ENCODE data around the gene ZNF827. TPM values are rescaled to one million over a fixed set of nuclear protein-coding genes. Genes with fewer than 3 reads are reported as not detected.

Gene ZNF827
- polyA plus RNA-seq, 1 donor (not counting 4 experiments of a cell fraction or from before 2014, with no cell fraction given), result 4.7 TPM

GRCh38 chr4:145776208-145776607 is 162.4 kb downstream of the ZNF827 start:
- Histone ChIP-seq H3K4me3 (ENCODE audit: control insufficient read depth in 2 of 3, extremely low read depth in 1 of 3, insufficient read depth in 2 of 3, low read depth in 1 of 3, low read length in 3 of 3) (no peak overlapping the region), H3K9me3 (ENCODE audit: control insufficient read depth, low read depth, low read length) (no peaks in the 10 kb centered on the region), H3K27me3 (ENCODE audit: control insufficient read depth, extremely low read depth, insufficient read depth, low read length) (no peaks in the 10 kb centered on the region), H3K36me3 (ENCODE audit: control insufficient read depth in 2 of 2, extremely low read depth in 1 of 2, insufficient read depth in 2 of 2, low read length in 2 of 2) (peaks cover 6 to 11% of the 10 kb centered on the region in 2 experiments), H4K20me1 (ENCODE audit: control insufficient read depth, extremely low read depth, insufficient read depth, low read length) (no peaks in the 10 kb centered on the region), H3K4me2 (ENCODE audit: control insufficient read depth, extremely low read depth, insufficient read depth, low read depth, low read length) (no peak overlapping the region), H3K27ac (ENCODE audit: control insufficient read depth, insufficient read depth, low read length) (no peak overlapping the region), H2AFZ (ENCODE audit: control insufficient read depth, low read length) (no peak overlapping the region), H3K4me1 (ENCODE audit: control insufficient read depth, extremely low read depth, insufficient read depth, low read length) (no peaks in the 10 kb centered on the region), H3K9ac (ENCODE audit: control insufficient read depth, extremely low read depth, insufficient read depth, low read length) (no peak overlapping the region), H3K9me1 (ENCODE audit: control insufficient read depth, extremely low read depth, insufficient read depth, low read length) (no peaks in the 10 kb centered on the region), H3K79me2 (ENCODE audit: control insufficient read depth, insufficient read depth, low read length) (no peaks in the 10 kb centered on the region)
- no peak for DNase-seq (ENCODE audit: low read depth, low spot score)
- no peak for TF ChIP-seq EZH2 (IDR thresholded peaks at IDR 0.05; ENCODE audit: low read length)
- TF ChIP-seq, protein P1, sequence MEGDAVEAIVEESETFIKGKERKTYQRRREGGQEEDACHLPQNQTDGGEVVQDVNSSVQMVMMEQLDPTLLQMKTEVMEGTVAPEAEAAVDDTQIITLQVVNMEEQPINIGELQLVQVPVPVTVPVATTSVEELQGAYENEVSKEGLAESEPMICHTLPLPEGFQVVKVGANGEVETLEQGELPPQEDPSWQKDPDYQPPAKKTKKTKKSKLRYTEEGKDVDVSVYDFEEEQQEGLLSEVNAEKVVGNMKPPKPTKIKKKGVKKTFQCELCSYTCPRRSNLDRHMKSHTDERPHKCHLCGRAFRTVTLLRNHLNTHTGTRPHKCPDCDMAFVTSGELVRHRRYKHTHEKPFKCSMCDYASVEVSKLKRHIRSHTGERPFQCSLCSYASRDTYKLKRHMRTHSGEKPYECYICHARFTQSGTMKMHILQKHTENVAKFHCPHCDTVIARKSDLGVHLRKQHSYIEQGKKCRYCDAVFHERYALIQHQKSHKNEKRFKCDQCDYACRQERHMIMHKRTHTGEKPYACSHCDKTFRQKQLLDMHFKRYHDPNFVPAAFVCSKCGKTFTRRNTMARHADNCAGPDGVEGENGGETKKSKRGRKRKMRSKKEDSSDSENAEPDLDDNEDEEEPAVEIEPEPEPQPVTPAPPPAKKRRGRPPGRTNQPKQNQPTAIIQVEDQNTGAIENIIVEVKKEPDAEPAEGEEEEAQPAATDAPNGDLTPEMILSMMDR (optimal IDR thresholded peaks at IDR 0.05 in 1 of 3, IDR thresholded peaks at IDR 0.05 in 1 of 3, conservative IDR thresholded peaks at IDR 0.05 in 1 of 3; ENCODE audit: extremely low read depth in 1 of 3, insufficient read depth in 2 of 3, low read length in 3 of 3), result no peak
- FAIRE-seq, result no peak
- dilution Hi-C loops (cut with MboI; ENCODE audit: extremely low pct_ligation_motif_present, low sequenced_read_pairs), result no loop called here

GRCh38 chr4:145775406-145775805 is 163.2 kb downstream of the ZNF827 start:
- TF ChIP-seq EZH2 (IDR thresholded peaks at IDR 0.05; ENCODE audit: low read length), result no peak
- TF ChIP-seq, protein P1 (optimal IDR thresholded peaks at IDR 0.05 in 1 of 3, IDR thresholded peaks at IDR 0.05 in 1 of 3, conservative IDR thresholded peaks at IDR 0.05 in 1 of 3; ENCODE audit: extremely low read depth in 1 of 3, insufficient read depth in 2 of 3, low read length in 3 of 3), result no peak
- Histone ChIP-seq H4K20me1 (ENCODE audit: control insufficient read depth, extremely low read depth, insufficient read depth, low read length) (no peaks in the 10 kb centered on the region), H3K9me1 (ENCODE audit: control insufficient read depth, extremely low read depth, insufficient read depth, low read length) (no peaks in the 10 kb centered on the region), H3K9me3 (ENCODE audit: control insufficient read depth, low read depth, low read length) (no peaks in the 10 kb centered on the region), H3K4me3 (ENCODE audit: control insufficient read depth in 2 of 3, extremely low read depth in 1 of 3, insufficient read depth in 2 of 3, low read depth in 1 of 3, low read length in 3 of 3) (no peak overlapping the region), H2AFZ (ENCODE audit: control insufficient read depth, low read length) (no peak overlapping the region), H3K27ac (ENCODE audit: control insufficient read depth, insufficient read depth, low read length) (no peak overlapping the region), H3K4me2 (ENCODE audit: control insufficient read depth, extremely low read depth, insufficient read depth, low read depth, low read length) (no peak overlapping the region), H3K4me1 (ENCODE audit: control insufficient read depth, extremely low read depth, insufficient read depth, low read length) (no peaks in the 10 kb centered on the region), H3K36me3 (ENCODE audit: control insufficient read depth in 2 of 2, extremely low read depth in 1 of 2, insufficient read depth in 2 of 2, low read length in 2 of 2) (peaks cover 6 to 11% of the 10 kb centered on the region in 2 experiments), H3K9ac (ENCODE audit: control insufficient read depth, extremely low read depth, insufficient read depth, low read length) (no peak overlapping the region), H3K27me3 (ENCODE audit: control insufficient read depth, extremely low read depth, insufficient read depth, low read length) (no peaks in the 10 kb centered on the region), H3K79me2 (ENCODE audit: control insufficient read depth, insufficient read depth, low read length) (no peaks in the 10 kb centered on the region)
- dilution Hi-C loops (cut with MboI; ENCODE audit: extremely low pct_ligation_motif_present, low sequenced_read_pairs), result no loop called here
- no peak for DNase-seq (ENCODE audit: low read depth, low spot score)
- FAIRE-seq, result no peak
